Activated CD8-positive, alpha-beta memory T cell treated with anti-CD3 and anti-CD28 coated beads for 48 hours (primary cell): ENCODE measurements around the gene DERA.
"Not testable (repeated sequence)": the region's sequence is repeated elsewhere in the genome, so short reads cannot be mapped to it uniquely, and the experiment has no call there.

ENCODE experiments used
- DNase-seq, 3 experiments: peaks; one replicate each; pipeline ENCODE4 v3.0.0-alpha.2; 2020; ENCODE audit warnings: low read depth in 2 of 3, low spot score in 2 of 3

The DERA gene

DNA sequence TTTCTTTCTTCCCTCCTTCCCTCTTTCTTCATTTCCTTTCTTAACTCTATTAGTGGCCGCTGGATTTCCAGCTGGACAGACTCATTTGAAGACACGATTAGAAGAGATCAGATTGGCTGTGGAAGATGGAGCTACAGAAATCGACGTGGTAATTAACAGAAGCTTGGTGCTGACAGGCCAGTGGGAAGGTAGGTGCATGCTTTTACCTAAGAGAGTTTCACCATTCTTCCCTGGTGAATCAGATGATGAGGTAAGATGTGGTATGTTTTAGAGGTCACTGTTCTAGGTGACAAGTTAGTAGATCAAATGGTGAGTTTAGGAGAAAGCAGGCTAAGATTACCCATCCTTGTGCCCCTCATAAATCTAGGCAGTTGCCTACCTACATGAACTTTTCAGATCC, 51.6 kb downstream of the DERA start:
- DNase-seq = no peak

DNA sequence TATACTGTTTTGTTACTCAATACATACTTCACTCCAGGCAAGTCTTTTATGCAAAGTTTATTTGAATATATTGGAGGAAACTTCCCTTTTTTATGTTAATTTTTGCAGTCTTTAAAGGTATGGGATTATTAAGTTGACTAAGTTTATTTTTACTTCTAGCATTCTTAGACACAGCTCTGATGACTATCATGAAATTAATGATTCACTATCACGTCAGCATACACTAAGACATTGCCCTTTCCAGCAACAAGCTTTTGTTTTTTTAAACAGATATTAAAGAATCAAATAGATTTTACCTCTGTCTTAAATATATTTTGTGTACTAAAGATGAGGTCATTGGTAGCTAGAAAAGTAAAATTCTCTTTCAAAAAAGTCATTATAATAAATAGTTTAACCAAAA, 52.1 kb downstream of the DERA start:
- no peak for DNase-seq

DNA sequence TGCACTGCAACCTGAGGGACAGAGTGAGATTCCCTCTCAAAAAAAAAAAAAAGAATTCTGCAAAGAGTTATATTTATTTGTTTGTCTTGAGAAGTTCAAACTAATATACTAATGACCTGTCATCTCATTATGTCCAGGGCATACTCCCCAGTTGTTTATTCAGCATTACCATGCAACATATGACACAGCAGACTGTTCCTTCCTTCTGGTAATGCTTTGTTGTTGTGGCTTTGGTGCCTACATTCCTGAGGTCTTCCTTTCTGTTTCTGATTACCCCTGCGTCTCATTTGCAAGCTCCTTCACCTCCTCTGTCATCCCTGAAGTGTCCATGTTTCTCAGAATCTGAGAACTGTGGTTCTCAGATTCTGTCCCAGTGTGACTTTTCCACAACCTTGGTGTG, 55.3 kb downstream of the DERA start:
- DNase-seq = no peak

DNA sequence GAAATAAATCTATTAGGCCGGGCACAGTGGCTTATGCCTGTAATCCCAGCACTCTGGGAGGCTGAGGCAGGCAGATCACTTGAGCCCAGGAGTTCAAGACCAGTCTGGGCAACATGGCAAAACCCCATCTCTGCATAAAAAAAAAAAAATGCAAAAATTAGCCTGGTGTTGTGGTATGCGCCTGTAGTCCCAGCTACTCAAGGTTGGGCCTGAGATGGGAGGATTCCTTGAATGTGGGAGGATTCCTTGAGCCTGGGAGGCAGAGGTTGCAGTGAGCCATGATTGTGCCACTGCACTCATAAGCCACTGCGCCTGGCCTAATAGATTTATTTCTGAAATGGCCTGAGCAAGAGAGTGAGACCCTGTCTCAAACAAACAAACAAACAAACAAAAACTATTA, 55.9 kb downstream of the DERA start:
- not testable (repeated sequence) for DNase-seq

DNA sequence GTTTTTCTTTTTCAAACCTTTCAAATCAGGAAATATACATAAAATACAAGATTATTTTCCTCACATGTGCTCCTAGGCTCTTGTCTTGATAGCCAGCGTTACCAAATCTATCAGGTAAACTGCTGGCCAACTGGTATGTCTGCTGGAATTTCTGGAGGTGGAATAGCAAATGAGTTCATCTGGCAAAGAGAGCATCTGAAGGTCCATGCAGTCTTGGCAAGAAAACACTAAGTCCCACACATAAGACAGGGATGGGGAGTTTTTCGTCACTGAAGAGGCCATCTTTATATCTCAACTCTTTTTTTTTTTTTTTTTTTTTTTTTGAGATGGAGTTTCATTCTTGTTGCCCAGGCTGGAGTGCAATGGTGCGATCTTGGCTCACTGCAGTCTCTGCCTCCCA, 60.1 kb downstream of the DERA start:
- DNase-seq = no peak

DNA sequence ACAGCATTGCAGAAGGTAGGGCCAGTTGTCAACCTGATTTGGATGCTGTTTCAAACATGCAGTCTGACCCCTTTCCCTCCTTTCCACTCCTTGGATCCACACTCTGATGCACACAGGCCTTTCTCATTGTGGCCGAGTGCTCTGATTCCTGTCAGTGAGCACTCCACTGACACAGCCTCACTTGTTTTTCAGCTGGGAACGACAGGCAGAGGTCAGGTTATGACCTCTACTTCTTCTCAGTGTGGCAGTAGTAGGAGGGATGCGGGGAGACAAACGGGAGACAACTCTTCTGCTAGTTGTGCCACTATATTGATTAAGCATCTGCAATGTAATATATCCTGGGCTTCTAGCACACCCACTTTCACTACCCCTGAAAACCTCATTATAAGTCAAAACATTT, 61.8 kb downstream of the DERA start:
- DNase-seq = no peak

DNA sequence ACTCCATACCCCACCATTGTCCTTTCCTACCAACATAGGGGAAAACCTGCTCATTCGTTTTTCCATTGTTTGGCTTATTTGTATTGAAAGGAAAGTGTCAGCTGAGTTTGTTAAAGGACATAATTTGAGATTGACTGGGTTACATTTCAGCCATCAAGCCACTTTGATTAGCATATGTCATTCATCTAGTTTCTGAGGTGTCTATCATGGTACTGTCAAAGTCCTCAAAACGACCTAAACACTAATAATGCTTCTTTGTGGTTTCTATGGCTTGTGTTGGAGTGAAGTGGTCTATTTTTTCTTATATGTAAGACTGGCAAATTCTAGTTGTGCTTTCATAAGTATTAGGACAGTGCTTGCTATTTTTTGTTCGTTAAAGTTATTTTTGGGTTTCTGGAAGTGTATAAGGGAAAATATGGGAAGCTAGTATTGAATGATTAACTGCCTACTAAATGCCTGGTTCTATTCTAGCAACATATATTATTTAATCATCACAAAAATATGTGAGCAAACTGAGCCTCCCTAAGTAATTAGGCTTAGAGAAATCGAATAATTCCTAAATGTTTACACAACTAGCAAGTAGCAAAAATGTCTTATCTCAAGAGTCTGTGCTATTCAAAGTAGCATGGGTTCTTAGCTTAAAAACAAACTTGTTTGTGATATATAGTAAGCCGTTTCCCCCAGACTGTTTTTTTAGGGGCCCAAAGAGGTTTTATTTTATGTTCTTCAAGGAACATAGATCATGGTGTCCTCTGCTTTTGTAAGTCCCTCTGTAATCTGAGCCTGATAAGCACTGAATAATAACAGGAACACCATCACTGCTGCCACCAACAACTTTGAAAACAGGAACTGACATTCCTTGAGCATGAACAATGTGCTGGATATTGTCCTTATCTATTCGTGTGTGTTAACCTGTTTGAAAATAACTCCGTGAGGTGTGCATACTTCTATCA, 67.1 kb downstream of the DERA start:
- no peak for DNase-seq

DNA sequence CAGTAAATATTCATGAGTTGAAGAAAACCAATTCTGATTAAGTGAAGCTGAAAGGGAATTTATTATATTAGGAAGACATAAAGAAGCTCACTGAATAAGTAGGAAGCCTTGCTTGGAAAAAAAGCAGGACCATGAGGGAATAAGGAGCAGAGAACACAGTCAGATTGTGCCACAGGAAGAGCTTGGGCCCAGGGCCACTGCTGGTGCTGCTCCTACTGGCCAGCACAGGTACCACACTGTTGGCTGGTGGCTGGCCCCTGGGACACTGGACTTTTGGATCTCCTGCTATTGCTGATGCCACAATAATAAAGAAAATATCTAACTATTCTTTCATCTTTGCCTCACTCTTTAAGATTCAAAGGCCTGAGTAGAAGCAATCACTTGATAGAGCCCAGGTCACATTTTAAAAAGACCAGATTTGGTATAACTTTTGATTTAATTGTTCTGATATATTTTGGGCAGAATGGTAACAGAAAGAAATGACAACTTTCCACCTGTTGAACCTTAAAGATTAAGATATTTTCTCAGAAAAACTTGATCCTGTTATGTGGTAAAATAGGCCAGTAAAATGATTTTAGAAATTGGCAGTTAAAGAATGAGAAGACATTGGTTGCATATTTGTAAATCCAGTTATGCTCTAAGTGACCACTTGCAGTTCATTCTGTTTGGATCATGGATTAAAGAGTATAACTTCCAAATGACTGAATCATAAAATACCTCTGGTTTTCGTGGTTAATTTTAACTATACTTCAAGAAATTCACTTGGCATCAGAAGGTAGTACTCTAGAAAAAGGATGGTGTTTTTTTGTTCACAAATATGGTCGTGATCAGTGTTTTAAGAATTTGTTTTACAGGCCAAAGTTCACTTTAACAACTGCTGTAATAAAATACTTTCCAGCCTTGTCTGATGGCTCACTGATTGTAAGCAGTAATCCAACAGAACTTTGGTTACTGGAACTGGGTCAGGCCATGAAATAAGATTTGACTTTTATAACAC, 68.3 kb downstream of the DERA start:
- no peak for DNase-seq

DNA sequence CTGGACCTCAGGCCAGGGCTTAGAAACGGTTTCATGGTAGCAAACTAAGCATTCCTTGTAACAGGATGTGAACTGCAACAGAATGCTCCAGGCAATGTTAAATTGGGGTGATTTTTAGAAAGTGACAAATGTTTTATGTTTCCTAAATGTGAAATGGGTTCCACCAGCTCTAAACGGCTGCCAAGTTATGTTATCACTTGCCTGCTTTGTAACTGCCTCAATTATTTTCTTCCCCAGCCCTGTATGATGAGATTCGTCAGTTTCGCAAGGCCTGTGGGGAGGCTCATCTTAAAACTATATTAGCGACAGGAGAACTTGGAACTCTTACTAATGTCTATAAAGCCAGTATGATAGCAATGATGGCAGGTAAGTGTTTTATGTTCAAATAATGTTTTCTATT, 70.9 kb downstream of the DERA start:
- DNase-seq = no peak

DNA sequence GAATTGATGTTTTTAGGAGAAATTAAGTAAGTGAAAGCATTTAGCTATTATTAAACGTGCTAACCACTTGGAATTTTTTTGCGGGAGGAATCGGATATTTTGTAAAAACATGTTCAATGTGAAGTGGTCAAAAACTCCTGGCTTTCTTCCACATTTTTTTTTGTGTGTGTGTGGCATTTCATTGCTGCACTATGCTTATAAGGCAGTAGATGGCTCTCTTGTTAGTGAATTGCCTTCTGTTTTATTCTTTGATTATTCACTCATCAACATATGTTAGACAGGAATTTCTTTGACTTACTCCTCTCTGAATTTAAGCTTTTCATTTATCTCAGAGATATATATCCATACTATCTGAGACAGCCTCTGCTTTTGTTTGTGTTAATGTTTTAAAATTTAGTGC, 71.3 kb downstream of the DERA start:
- no peak for DNase-seq

DNA sequence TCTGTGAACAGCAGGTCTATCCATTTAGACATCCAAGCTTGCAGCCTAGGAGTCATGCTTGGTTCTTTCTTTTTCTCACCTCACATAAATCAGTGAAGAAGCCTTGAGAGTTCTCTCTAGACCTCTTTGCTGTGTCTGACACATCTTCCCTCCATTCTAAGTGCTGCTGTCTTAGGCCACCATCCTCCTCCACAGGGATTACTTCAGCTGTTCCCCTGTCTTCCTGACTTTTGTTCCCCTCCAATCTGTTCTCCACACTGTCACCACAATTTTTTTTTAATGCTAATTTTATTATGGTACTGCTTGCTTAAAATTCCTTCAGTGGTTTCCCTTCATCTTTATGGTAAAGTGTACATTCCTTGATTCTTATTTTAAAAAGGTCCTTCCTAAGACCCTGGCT, 71.8 kb downstream of the DERA start:
- no peak for DNase-seq

DNA sequence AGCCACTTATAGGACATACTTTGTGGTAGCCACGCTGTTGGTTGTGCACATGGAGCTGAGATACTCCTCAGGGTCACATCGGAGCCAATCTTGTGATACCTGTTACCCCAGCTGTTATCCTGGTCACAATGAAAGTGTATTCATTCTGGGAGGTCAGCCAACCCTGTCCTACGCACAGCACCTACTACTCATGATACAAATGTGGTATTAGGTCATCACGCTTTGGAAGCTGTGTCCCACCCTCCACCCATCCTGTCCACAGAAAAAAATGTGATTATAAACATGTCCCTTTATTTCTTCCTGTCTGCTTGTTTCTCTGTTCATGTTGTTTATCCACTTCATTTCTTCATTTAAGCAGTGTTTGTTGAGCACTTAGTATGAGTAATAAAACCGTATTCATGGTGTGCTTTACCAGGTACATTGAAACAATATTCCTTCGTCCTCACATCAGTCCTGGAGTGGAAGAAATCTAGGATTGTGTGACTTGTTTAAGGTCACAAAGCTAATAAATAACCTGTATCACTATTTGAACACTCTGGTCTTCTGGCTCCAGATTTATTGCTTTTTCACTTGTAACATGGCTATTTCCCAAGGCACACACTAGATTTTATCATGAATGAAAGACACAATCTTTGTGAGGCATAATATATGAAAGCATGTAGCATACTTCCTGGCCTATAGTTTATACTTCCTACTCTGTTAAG, 73.1 kb downstream of the DERA start:
- no peak for DNase-seq

DNA sequence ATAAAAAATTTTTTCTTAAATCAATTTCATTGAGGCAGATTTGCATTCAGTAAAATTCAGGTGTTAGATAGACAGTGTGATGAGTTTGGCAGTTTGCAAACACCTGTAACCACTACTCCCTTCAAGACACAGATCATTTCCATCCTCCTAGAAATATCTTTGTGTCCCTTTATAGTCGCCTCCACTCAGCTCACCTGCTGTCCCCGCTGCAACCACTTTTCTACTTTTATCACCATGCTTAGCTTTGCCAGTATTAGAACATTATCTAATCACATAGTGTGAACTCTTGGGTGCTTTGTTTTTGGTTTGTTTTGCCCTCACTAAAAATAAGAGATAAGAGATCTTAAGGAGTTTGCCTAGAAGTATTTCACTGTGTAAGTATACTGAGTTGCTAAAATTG, 73.8 kb downstream of the DERA start:
- no peak for DNase-seq

DNA sequence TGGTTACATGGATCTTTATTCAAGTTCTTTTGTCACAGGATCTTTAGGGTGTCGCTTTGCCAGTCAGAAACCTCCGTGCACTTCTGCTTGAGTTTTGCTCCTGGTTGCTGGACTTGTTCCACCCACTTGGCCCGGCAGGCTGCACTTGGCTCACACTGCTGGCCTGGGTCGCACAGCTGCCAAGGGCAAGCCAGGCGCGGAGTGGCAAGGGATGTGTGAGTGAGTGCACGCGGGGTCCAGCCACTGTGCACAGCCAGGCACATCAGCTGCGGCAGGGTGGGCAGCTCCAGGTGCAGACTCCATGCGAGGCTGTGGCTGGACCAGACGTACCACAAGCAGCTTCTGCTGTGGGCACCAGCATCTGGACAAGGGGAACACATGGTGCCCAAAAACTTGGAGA, 76.6 kb downstream of the DERA start:
- DNase-seq = no peak

DNA sequence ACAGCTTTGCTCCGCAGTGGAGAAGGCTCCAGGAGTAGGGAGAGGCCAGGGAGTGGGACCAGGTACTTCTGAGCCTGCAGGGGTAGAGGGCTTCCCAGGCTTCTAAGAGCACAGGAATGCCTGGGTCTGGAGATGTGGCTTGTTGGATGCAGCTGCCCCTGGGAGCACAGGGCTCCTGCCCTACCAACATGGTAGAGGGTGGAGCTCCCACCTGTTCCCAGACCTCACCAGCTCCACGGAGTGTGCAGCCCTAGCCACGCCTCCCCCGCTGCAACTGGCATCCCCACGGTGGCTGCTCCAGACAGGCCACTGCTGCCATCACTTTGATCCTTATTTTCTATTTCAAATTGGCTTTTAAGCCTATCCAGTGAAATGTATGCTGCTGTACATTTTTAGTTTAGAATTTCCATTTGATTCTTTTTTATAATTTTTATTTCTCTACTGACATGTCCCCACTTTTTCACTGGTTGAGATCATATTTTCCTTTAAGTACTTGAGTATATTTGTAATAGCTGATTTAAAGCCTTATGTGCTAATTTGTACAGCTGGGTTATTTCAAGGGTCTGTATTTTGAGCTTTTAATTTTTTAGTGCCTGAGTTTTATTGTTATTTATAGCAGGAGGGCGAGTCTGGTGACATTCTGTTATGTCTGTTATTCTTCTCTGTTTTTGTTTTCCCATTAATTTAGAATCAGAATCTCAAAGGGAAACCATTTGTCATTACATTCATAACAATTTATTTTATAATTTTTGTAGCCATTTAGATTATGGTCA, 78.0 kb downstream of the DERA start:
- DNase-seq = no peak

DNA sequence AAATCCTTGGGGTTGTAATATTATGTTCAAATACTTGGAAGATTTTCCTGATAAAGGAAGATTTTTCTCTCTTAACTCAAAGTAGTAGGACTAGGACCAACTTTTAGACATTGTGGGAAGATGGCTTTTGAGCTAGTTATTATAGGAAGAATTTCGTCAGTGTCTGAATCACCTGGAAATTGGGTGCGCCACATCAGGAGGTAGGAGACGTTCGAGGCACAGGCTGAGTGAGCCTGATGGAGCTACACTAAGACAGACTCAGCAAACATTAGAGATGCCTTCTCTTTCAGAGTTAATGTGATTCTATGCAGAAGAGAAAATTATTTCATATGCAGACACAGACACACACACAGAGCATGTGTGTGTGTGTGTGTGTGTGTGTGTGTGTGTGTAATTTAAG, 84.7 kb downstream of the DERA start:
- no peak for DNase-seq

DNA sequence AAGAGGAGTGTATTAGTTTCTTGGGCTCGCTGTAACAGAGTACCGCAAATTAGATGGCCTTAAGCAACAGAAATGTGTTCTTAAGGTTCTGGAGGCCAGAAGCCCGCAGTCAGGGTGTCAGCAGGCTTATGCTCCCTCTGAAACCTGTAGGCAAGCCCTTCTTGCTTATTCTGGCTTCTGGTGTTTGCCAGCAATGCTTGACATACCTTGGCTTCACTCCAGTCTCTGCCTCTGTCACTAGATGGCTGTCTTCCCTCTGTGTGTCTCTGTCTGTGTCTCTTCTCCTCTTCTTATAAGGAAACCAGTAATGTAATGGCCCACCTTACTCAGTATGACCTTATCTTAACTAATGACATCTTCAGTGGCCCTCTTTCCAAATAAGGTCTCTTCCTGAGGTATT, 85.1 kb downstream of the DERA start:
- DNase-seq = no peak

DNA sequence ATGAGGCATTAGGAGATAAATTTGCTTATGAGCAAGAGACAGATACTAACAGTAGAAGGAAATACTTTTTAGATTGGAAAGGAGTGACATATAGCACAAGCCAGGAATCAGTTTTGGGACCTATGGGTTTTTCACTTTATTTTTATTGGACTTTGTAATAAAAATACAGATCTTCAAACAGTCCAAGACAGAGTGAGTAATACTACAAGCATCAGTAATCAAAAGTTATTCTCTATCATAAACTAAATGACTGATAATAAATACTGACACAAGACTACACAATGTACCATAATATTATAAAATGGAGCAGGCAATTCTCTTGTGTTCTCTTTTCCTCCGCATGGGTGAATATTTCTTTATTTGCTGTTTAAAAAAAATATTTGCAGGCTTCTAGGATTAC, 85.8 kb downstream of the DERA start:
- DNase-seq = no peak

DNA sequence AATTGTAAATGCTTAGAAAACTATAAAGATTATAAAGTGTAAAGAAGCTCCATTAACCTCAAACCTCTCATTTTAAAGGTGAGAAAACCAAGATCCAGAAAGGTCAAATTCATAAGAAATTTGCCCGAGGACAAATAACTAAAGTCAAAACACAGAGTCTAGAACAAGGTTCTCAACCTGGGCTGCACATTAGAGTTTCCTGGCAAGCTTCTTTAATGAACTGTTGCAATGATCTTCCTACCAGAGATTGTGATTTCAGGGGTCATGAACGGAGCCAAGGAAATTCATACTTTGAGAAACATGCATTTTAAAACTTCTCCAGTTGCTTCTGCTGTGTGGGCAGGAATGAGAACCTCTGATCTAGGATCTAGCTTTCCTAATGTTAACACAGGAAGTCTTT, 86.8 kb downstream of the DERA start:
- no peak for DNase-seq

DNA sequence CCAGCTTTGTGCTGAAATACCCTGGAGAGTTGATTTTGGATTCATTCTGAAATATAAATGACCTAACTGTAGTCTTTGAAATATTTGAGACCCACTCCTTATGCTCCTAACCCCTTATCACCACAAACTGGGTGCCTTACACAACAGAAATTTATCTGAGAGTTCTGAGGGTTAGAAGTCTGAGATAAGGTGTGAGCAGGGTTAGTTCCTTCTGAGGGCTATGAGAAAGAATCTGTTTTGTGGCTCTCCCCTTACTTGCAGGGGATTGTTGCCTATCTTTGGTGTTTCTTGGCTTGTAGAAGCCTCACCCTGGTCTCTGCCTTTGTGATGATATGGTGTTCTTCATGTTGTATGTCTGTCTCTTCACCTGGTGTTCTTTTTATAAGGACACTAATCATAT, 91.7 kb downstream of the DERA start:
- no peak for DNase-seq

DNA sequence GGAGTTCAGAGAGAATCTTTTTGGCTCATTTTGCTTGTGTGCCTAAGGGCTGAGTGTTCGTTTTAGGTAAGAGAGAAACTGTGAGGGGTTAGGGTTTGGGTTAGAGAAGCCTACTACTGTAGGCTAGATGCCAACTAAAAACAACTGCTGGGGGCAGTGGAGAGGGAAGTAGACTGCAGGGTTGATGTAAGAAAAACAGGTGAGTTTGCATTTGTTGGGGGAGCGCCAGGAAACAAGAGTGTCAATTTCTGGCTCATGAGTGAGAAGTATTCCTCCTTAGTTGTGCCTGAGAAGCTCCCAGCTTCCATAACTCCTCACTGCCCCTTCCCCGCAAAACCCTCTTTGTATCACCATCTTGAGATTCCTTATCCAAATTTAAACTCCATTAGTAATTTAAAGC, 92.3 kb downstream of the DERA start:
- DNase-seq = no peak
